PC-3 (cell line): Measurements from ENCODE around the gene DLG1. TPM values are rescaled to one million over a fixed set of nuclear protein-coding genes. Genes with fewer than 3 reads are reported as not detected.
"Not testable (repeated sequence)": the region's sequence is repeated elsewhere in the genome, so short reads cannot be mapped to it uniquely, and the experiment has no call there.

Experiments used
- ATAC-seq: fragments of 200-7000 bp; cut with Tn5 transposase; 2 replicates; pipeline ENCODE4 v1.9.1; 2020; ENCODE audit warnings: mild to moderate bottlenecking, moderate library complexity
- BruUV-seq: library from RNA; stranded (reverse); fragments of 400-500 nt; replicated peaks from 2 replicates; lab custom pipeline; 2021; lab: Mats Ljungman, UMichigan
- CTCF ChIA-PET: fragments of 300-600 bp; sonication (Branson Sonifier 250); formaldehyde crosslinking; loops from one replicate; lab custom pipeline; 2022; ENCODE audit warnings: antibody characterized with exemption; lab: Charles Lee
- POLR2A ChIA-PET: fragments of 300-600 bp; sonication (Branson Sonifier 250); formaldehyde crosslinking; loops from one replicate; lab custom pipeline; 2022; ENCODE audit warnings: antibody characterized with exemption; ENCODE audit not compliant: unreplicated experiment; lab: Charles Lee
- DNase-seq: peaks from one replicate; pipeline ENCODE4 v3.0.0-alpha.2; 2015
- H2AFZ ChIP-seq: fragments of 300-600 bp; sonication (generic); 2 replicates; pipeline ENCODE4 v1.6.0; 2016; ENCODE audit warnings: antibody characterized with exemption, low read length
- H3F3A ChIP-seq: fragments of 300-600 bp; sonication (generic); one replicate; pipeline ENCODE4 v1.6.0; 2017; ENCODE audit warnings: antibody characterized with exemption, low read length, control low read depth, mild to moderate bottlenecking; ENCODE audit not compliant: unreplicated experiment
- H3K27ac ChIP-seq: fragments of 300-600 bp; sonication (generic); 2 replicates; pipeline ENCODE4 v1.5.1; 2016; ENCODE audit warnings: mild to moderate bottlenecking, low read length
- H3K27me3 ChIP-seq: fragments of 300-600 bp; sonication (generic); 2 replicates; pipeline ENCODE4 v1.6.1; 2016; ENCODE audit warnings: low read length, mixed read lengths
- H3K36me3 ChIP-seq: fragments of 300-600 bp; sonication (generic); 2 replicates; pipeline ENCODE4 v1.6.1; 2016; ENCODE audit warnings: low read depth, mixed run types, low read length, mixed read lengths
- H3K4me1 ChIP-seq: fragments of 300-600 bp; sonication (generic); 2 replicates; pipeline ENCODE4 v1.5.1; 2016; ENCODE audit warnings: low read length; ENCODE audit not compliant: insufficient read depth
- H3K4me2 ChIP-seq: fragments of 300-600 bp; sonication (generic); 2 replicates; pipeline ENCODE4 v1.6.0; 2016; ENCODE audit warnings: low read length
- H3K4me3 ChIP-seq: fragments of 300-600 bp; sonication (generic); 2 replicates; pipeline ENCODE4 v1.5.1; 2016; ENCODE audit warnings: mild to moderate bottlenecking, low read length, mixed read lengths
- H3K79me2 ChIP-seq: fragments of 300-600 bp; sonication (generic); 2 replicates; pipeline ENCODE4 v1.6.1; 2017; ENCODE audit warnings: low read length, mixed read lengths
- H3K9ac ChIP-seq: fragments of 300-600 bp; sonication (generic); 2 replicates; pipeline ENCODE4 v1.6.0; 2016; ENCODE audit warnings: mild to moderate bottlenecking, low read length
- H3K9me2 ChIP-seq: fragments of 300-600 bp; sonication (generic); replicated peaks from 2 replicates; pipeline ENCODE4 v1.6.1; 2016; ENCODE audit warnings: mixed run types, low read length, mixed read lengths
- H3K9me3 ChIP-seq: fragments of 300-600 bp; sonication (generic); 2 replicates; pipeline ENCODE4 v1.6.1; 2016; ENCODE audit warnings: low read length, mixed read lengths
- H4K20me1 ChIP-seq: fragments of 300-600 bp; sonication (generic); 2 replicates; pipeline ENCODE4 v1.6.1; 2016; ENCODE audit warnings: low read length, mixed read lengths
- CTCF ChIP-seq: fragments of 300-600 bp; sonication (generic); conservative IDR thresholded peaks from 2 replicates; pipeline ENCODE4 v1.5.1; 2017; ENCODE audit warnings: antibody characterized with exemption, low read depth, mild to moderate bottlenecking, low read length
- EZH2 ChIP-seq: fragments of 300-600 bp; sonication (generic); IDR thresholded peaks from one replicate; pipeline ENCODE4 v1.6.1; 2017; ENCODE audit warnings: antibody characterized with exemption, mild to moderate bottlenecking, low read length; ENCODE audit not compliant: unreplicated experiment
- EZH2phosphoT487 ChIP-seq: fragments of 300-600 bp; sonication (generic); IDR thresholded peaks from 2 replicates; pipeline ENCODE4 v1.6.1; 2018; ENCODE audit warnings: mild to moderate bottlenecking, antibody characterized with exemption, low read length, borderline replicate concordance
- intact Hi-C: fragments of 100-400 bp; cut with micrococcal nuclease; formaldehyde crosslinking; loops from 2 replicates; pipeline ENCODE4 v1.9.0; 2023
- total RNA-seq: library from RNA; depleted of rRNA; stranded (reverse); fragments of >200 nt; gene quantifications from 2 replicates; pipeline ENCODE4 v1.2.3, GENCODE V29; 2014

The DLG1 gene
- total RNA-seq, 1 experiment from 2014 or later, result 60.8 TPM

DNA sequence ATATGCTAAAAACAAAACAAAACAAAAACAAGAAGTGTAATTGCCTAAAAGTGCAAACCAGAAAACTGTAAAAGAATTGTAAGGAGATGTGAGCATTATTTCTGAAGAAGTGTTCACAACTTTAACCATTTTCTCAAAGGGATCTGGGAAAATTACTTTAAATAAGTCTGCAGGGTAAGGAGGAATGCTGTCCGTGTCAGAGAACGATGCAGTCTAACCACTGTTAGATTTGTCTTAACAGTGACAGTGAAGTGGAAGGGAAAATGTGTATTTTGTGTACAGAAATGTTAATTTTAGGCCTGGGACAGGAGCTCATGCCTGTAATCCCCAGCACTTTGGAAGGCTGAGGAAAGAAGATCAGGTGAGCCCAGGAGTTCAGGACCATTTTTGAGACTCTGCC is 95.7 kb downstream of the DLG1 start:
- H3F3A ChIP-seq, result no peaks in the 10 kb centered on the region
- no peak overlapping the region for H3K4me2 ChIP-seq
- intact Hi-C loops, result no loop called here
- H3K27me3 ChIP-seq, result no peaks in the 10 kb centered on the region
- no peak for ATAC-seq
- no peak overlapping the region for H3K9ac ChIP-seq
- H3K79me2 ChIP-seq, result peaks cover 100% of the 10 kb centered on the region
- ChIA-PET CTCF (no interaction called here), POLR2A (no interaction called here)
- no peaks in the 10 kb centered on the region for H3K9me3 ChIP-seq
- no peak overlapping the region for H3K27ac ChIP-seq
- no peaks in the 10 kb centered on the region for H3K36me3 ChIP-seq
- H2AFZ ChIP-seq, result no peak overlapping the region
- peaks cover 20% of the 10 kb centered on the region; the same call in 1 of the 2 replicates for H4K20me1 ChIP-seq
- no peak for DNase-seq
- no peaks in the 10 kb centered on the region for H3K9me2 ChIP-seq
- TF ChIP-seq EZH2 (no peak), EZH2phosphoT487 (no peak), CTCF (no peak)
- no TSS peak for BruUV-seq
- no peak overlapping the region for H3K4me3 ChIP-seq
- no peaks in the 10 kb centered on the region for H3K4me1 ChIP-seq

- no peaks in the 10 kb centered on the region for H3K4me1 ChIP-seq
- no peak overlapping the region for H3K4me3 ChIP-seq
- ChIA-PET CTCF (no interaction called here), POLR2A (interaction anchor here (0.6 kb wide), 1 partner anchor 199 kb away, joined by 5 read pairs; no protein-coding TSS in a partner anchor)
- no peaks in the 10 kb centered on the region for H3K9me2 ChIP-seq
- no peak for ATAC-seq
- H3K27ac ChIP-seq, result no peak overlapping the region
- intact Hi-C loops, result no loop called here
- H4K20me1 ChIP-seq, result peaks cover 20% of the 10 kb centered on the region; the same call in 1 of the 2 replicates
- no peaks in the 10 kb centered on the region for H3K36me3 ChIP-seq
- H3K79me2 ChIP-seq, result peaks cover 100% of the 10 kb centered on the region
- no peak overlapping the region for H2AFZ ChIP-seq
- TF ChIP-seq EZH2 (no peak), EZH2phosphoT487 (no peak), CTCF (no peak)
- H3K9ac ChIP-seq, result no peak overlapping the region
- H3K9me3 ChIP-seq, result no peaks in the 10 kb centered on the region
- no peaks in the 10 kb centered on the region for H3F3A ChIP-seq
- H3K27me3 ChIP-seq, result no peaks in the 10 kb centered on the region
- no peak overlapping the region for H3K4me2 ChIP-seq
- DNase-seq, result no peak
- BruUV-seq, result no TSS peak
Observed at GRCh38 chr3:197201791-197202452, 96.5 kb downstream of the DLG1 start.

DNA sequence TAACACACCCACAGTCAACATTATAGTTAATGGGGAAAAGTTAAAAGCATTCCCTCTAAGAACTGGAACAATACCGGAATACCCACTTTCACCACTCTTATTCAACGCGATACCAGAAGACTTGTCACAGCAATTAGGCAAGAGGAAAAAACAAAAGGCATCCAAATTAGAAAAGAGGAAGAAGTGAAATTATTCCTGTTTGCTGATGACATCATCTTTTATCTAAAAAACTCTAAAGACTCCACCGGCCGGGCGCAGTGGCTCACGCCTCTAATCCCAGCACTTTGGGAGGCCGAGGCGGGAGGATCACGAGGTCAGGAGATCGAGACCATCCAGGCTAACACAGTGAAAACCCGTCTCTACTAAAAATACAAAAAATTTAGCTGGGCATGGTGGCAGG is 97.6 kb downstream of the DLG1 start:
- Histone ChIP-seq H4K20me1 (peaks cover 26% of the 10 kb centered on the region; the same call in 1 of the 2 replicates), H3K79me2 (peaks cover 100% of the 10 kb centered on the region)
- POLR2A ChIA-PET, H2AFZ ChIP-seq, H3K27me3 ChIP-seq, H3K9me3 ChIP-seq, H3K27ac ChIP-seq, H3K36me3 ChIP-seq, CTCF ChIA-PET, H3K9me2 ChIP-seq, H3K4me1 ChIP-seq, ATAC-seq, DNase-seq, intact Hi-C loops, H3K4me2 ChIP-seq, BruUV-seq, H3K4me3 ChIP-seq, H3F3A ChIP-seq, H3K9ac ChIP-seq: not testable (repeated sequence)
